Measurements from ENCODE around the gene SEH1L. TPM values are rescaled to one million over a fixed set of nuclear protein-coding genes. Genes with fewer than 3 reads are reported as not detected.

Gene SEH1L
- total RNA-seq, 1 donor from 2014 or later, result 39.4 TPM

DNA sequence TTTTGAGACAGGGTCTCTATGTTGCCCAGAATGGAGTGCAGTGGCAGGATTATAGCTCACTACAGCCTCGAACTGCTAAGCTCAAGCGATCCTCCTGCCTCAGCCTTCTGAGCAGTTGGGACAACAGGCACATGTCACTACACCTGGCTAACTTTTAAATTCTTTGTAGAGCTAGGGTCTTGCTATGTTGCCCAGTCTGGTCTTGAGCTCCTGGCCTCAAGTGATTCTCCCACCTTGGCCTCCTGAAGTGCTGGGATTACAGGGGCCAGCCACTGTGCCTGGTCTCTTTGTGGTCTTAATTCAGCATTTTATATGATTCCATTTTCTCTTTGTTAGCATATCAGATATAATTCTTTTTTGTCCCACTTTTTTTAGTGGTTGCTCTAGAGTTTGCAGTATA is 77.4 kb downstream of the SEH1L start:
- H3K4me3 ChIP-seq (ENCODE audit: low read depth, low read length), result no peak overlapping the region
- H3K36me3 ChIP-seq (ENCODE audit: control insufficient read depth, insufficient read depth, low read length), result peaks cover 2% of the 10 kb centered on the region
- no peaks in the 10 kb centered on the region for H3K27me3 ChIP-seq (ENCODE audit: control insufficient read depth, insufficient read depth, low read length)
- TF ChIP-seq CTCF (IDR thresholded peaks at IDR 0.05; ENCODE audit: insufficient read depth, low read length, poor library complexity, severe bottlenecking), result no peak
- no peak for DNase-seq (ENCODE audit: low read depth)

GRCh38 chr18:13026583-13027270 is 78.9 kb downstream of the SEH1L start:
- TF ChIP-seq CTCF (IDR thresholded peaks at IDR 0.05; ENCODE audit: insufficient read depth, low read length, poor library complexity, severe bottlenecking), result no peak
- H3K27me3 ChIP-seq (ENCODE audit: control insufficient read depth, insufficient read depth, low read length), result no peaks in the 10 kb centered on the region
- peaks cover 2% of the 10 kb centered on the region for H3K36me3 ChIP-seq (ENCODE audit: control insufficient read depth, insufficient read depth, low read length)
- H3K4me3 ChIP-seq (ENCODE audit: low read depth, low read length), result no peak overlapping the region
- DNase-seq (ENCODE audit: low read depth), result no peak

- DNase-seq (ENCODE audit: low read depth), result no peak
- no peak overlapping the region for H3K4me3 ChIP-seq (ENCODE audit: low read depth, low read length)
- H3K36me3 ChIP-seq (ENCODE audit: control insufficient read depth, insufficient read depth, low read length), result peaks cover 3% of the 10 kb centered on the region
- H3K27me3 ChIP-seq (ENCODE audit: control insufficient read depth, insufficient read depth, low read length), result no peaks in the 10 kb centered on the region
- TF ChIP-seq CTCF (IDR thresholded peaks at IDR 0.05; ENCODE audit: insufficient read depth, low read length, poor library complexity, severe bottlenecking), result no peak
Measured at GRCh38 chr18:13028869-13029268, 81.1 kb downstream of the SEH1L start.

- Histone ChIP-seq H3K27me3 (ENCODE audit: control insufficient read depth, insufficient read depth, low read length) (no peaks in the 10 kb centered on the region), H3K36me3 (ENCODE audit: control insufficient read depth, insufficient read depth, low read length) (peaks cover 1% of the 10 kb centered on the region), H3K4me3 (ENCODE audit: low read depth, low read length) (no peak overlapping the region)
- no peak for DNase-seq (ENCODE audit: low read depth)
- TF ChIP-seq CTCF (IDR thresholded peaks at IDR 0.05; ENCODE audit: insufficient read depth, low read length, poor library complexity, severe bottlenecking), result no peak
Measured at GRCh38 chr18:13032173-13032572, 84.4 kb downstream of the SEH1L start.

DNA sequence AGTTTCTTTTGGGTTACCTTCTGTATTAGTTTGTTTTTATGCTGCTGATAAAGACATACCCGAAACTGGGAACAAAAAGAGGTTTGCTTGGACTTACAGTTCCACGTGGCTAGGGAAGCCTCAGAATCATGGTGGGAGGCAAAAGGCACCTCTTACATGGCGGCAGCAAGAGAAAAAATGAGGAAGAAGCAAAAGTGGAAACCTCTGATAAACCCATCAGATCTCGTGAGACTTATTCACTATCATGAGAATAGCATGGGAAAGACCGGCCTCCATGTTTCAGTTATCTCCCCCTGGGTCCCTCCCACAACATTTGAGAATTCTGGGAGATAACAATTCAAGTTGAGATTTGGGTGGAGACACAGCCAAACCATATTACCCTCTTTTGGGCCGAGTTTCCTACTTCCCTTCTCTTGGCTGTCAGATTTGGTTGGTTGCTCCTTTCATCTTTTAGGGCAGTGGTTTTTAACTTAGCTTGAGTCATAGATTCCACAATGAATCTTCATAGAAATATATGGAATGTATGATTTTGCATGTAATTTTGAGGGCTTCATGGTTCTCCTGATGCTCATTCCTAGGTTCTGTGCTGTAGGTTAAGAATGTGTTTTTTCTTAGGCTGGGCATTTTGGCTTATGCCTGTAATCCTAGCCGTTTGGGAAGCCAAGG is 87.6 kb downstream of the SEH1L start:
- DNase-seq (ENCODE audit: low read depth), result no peak
- H3K36me3 ChIP-seq (ENCODE audit: control insufficient read depth, insufficient read depth, low read length), result peaks cover 1% of the 10 kb centered on the region
- no peak for TF ChIP-seq CTCF (IDR thresholded peaks at IDR 0.05; ENCODE audit: insufficient read depth, low read length, poor library complexity, severe bottlenecking)
- no peaks in the 10 kb centered on the region for H3K27me3 ChIP-seq (ENCODE audit: control insufficient read depth, insufficient read depth, low read length)
- no peak overlapping the region for H3K4me3 ChIP-seq (ENCODE audit: low read depth, low read length)

All from kidney epithelial cell (primary cell).